ENCODE data around the gene CHP2.

The CHP2 gene

GRCh38 chr16:23754594-23755483, at the start of gene CHP2:
Gene CHP2 (plus strand): TSS chr16:23755026. CDS start chr16:23755050, 24 bp downstream.
- H3K4me3 ChIP-seq (ENCODE audit: low read depth, low read length) = no peak within 1 kb of the TSS
- TF ChIP-seq CTCF (IDR thresholded peaks at IDR 0.05; ENCODE audit: low read depth, low read length, missing control alignments) = no peak
- no peaks in the 10 kb centered on the region for H3K36me3 ChIP-seq (replicated peaks)
- peaks cover 11% of the 10 kb centered on the region for H3K27me3 ChIP-seq (replicated peaks)
- in situ Hi-C loops (cut with HindIII; ENCODE audit: low pct_ligation_motif_present, low sequenced_read_pairs) = no loop called here
- H3K27ac ChIP-seq = no peak within 1 kb of the TSS
- no peak for DNase-seq

GRCh38 chr16:23705517-23705902, 49.3 kb upstream of the CHP2 start:
- H3K27ac ChIP-seq = no peak overlapping the region
- DNase-seq = no peak
- H3K36me3 ChIP-seq (replicated peaks) = no peaks in the 10 kb centered on the region
- H3K4me3 ChIP-seq (ENCODE audit: low read depth, low read length) = no peak overlapping the region
- in situ Hi-C loops (cut with HindIII; ENCODE audit: low pct_ligation_motif_present, low sequenced_read_pairs) = no loop called here
- no peaks in the 10 kb centered on the region for H3K27me3 ChIP-seq (replicated peaks)
- TF ChIP-seq CTCF (IDR thresholded peaks at IDR 0.05; ENCODE audit: low read depth, low read length, missing control alignments) = no peak

GRCh38 chr16:23706439-23706838, 48.4 kb upstream of the CHP2 start:
- in situ Hi-C loops (cut with HindIII; ENCODE audit: low pct_ligation_motif_present, low sequenced_read_pairs) = no loop called here

GRCh38 chr16:23709536-23709935, 45.3 kb upstream of the CHP2 start:
- Histone ChIP-seq H3K36me3 (replicated peaks) (no peaks in the 10 kb centered on the region), H3K4me3 (ENCODE audit: low read depth, low read length) (no peak overlapping the region), H3K27me3 (replicated peaks) (peaks cover 9% of the 10 kb centered on the region), H3K27ac (no peak overlapping the region)
- DNase-seq = no peak
- no peak for TF ChIP-seq CTCF (IDR thresholded peaks at IDR 0.05; ENCODE audit: low read depth, low read length, missing control alignments)
- in situ Hi-C loops (cut with HindIII; ENCODE audit: low pct_ligation_motif_present, low sequenced_read_pairs) = no loop called here

More at GRCh38 chr16:23706439-23706838, 48.4 kb upstream of the CHP2 start:
- no peak for TF ChIP-seq CTCF (IDR thresholded peaks at IDR 0.05; ENCODE audit: low read depth, low read length, missing control alignments)
- Histone ChIP-seq H3K27me3 (replicated peaks) (no peaks in the 10 kb centered on the region), H3K36me3 (replicated peaks) (no peaks in the 10 kb centered on the region), H3K27ac (no peak overlapping the region), H3K4me3 (ENCODE audit: low read depth, low read length) (no peak overlapping the region)
- DNase-seq = no peak

- Histone ChIP-seq H3K4me3 (ENCODE audit: low read depth, low read length) (no peak overlapping the region), H3K27ac (no peak overlapping the region), H3K27me3 (replicated peaks) (peaks cover 9% of the 10 kb centered on the region), H3K36me3 (replicated peaks) (no peaks in the 10 kb centered on the region)
- no peak for TF ChIP-seq CTCF (IDR thresholded peaks at IDR 0.05; ENCODE audit: low read depth, low read length, missing control alignments)
- DNase-seq = no peak
- in situ Hi-C loops (cut with HindIII; ENCODE audit: low pct_ligation_motif_present, low sequenced_read_pairs) = no loop called here
Measured at GRCh38 chr16:23710008-23710407, 44.8 kb upstream of the CHP2 start.

Data from brain microvascular endothelial cell (primary cell).